Astrocyte of the cerebellum (primary cell): ENCODE results near the gene HOXA7.

Experiments used
- DNase-seq: peaks from one replicate; pipeline ENCODE4 v3.0.0-alpha.2; 2011; ENCODE audit warnings: low read depth
- H3K4me3 ChIP-seq: 2 replicates; pipeline ENCODE4 v1.5.1; 2011; ENCODE audit warnings: mild to moderate bottlenecking, low read depth, low read length, moderate library complexity
- in situ Hi-C: cut with HindIII; loops from 2 replicates; pipeline ENCODE4 v1.10.0; 2017; ENCODE audit warnings: low sequenced_read_pairs
- TF ChIP-seq, protein P1 (sequence below): IDR thresholded peaks from 2 replicates; pipeline ENCODE4 v1.5.1; 2012; ENCODE audit warnings: low read length, low read depth, moderate library complexity, mild to moderate bottlenecking; ENCODE audit errors: missing control alignments

The HOXA7 gene

DNA sequence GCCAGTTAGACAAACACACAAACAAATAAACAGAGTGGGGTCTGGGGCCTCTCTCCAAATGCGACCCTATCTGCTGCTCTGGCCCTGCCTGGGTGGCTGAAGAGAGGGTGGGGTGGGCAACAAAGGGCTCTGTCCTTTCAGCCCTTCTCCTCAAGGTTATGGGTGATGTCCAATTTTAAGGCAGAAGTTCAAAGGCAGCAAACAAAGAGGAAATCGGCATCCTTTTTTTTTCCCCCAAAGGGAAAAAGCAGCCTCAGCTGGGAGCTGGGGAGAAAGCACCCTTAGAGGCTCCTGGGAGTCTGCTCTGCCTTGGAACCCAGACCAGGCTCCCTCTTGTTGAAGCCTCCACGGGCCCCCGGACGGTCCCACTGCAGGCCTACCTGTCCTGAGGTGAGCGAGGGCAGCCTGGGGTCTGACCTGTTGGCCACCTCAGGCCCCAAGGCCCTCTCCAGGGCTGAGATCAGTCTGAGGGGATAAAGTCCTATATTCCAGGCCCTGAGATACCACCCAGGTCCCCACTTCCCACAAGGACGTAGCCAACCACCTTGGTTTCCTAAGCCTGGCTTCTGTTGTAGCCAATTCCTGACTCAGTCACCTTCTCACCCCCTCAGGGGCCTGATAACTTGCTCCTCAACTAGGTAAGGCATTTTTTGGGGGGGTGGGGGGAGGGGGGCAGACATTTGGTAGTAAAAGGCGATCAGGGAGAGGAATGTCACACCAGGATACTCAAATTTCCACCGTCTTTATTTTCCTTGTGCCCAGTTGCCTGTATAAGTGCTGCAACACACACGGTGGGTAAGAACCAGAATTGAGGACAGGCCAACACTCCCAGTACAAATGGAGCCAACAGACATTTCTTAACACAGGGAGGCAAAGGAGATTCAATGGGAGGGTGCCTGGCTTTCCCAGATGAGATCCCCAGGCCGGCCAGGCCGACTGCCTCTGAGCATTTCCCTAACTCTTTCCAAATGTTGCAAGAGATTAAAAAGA, 24.3 kb upstream of the HOXA7 start:
- TF ChIP-seq, protein P1, sequence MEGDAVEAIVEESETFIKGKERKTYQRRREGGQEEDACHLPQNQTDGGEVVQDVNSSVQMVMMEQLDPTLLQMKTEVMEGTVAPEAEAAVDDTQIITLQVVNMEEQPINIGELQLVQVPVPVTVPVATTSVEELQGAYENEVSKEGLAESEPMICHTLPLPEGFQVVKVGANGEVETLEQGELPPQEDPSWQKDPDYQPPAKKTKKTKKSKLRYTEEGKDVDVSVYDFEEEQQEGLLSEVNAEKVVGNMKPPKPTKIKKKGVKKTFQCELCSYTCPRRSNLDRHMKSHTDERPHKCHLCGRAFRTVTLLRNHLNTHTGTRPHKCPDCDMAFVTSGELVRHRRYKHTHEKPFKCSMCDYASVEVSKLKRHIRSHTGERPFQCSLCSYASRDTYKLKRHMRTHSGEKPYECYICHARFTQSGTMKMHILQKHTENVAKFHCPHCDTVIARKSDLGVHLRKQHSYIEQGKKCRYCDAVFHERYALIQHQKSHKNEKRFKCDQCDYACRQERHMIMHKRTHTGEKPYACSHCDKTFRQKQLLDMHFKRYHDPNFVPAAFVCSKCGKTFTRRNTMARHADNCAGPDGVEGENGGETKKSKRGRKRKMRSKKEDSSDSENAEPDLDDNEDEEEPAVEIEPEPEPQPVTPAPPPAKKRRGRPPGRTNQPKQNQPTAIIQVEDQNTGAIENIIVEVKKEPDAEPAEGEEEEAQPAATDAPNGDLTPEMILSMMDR = no peak
- in situ Hi-C loops = no loop called here
- DNase-seq = no peak
- no peak overlapping the region for H3K4me3 ChIP-seq

DNA sequence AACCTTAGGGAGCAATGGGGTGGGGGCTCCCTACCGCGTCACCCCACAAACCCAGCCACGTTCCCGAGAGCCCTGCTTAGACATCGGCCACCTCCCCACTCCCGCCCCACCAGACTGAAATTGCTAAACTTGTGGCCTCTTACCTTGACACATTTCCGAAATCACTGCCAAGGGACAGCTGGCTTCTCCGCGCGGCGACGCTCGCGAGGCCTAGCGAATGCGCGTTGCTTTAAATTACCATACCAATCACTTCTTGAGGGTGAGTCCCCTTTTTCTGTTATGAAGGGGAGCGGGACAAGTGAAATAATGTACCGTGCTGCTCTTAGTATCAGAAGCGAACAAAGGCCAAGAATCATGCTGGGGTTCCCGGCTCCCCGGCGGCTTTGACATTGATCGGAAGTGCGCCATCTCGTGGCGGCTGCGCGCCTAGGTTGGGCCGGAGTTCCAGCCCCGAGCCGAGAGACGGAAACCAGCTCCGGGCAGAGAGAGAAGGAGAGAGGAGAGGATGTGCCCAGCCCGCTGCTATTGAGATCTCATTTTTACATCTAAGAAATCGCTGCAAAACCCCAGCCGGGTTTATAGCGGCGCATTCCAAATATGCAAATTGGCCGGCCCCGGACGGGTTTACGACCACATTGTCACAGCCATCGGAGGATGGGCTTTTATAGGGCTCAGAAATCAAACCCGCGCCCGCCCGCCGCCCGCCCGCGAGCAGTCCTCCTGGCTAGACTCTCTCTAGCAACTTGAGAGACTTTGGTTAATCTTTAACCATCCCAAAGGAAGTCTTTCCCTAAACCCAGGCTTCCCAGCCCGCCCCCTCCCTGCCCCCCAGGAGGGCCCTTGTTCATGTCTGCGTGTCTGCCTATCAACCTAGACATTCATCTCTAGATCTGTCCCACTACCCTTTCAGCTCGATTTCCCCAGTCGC, 23.3 kb upstream of the HOXA7 start:
- TF ChIP-seq, protein P1 = peak; percentile 69
- no peak overlapping the region for H3K4me3 ChIP-seq
- in situ Hi-C loops = no loop called here
- no peak for DNase-seq

DNA sequence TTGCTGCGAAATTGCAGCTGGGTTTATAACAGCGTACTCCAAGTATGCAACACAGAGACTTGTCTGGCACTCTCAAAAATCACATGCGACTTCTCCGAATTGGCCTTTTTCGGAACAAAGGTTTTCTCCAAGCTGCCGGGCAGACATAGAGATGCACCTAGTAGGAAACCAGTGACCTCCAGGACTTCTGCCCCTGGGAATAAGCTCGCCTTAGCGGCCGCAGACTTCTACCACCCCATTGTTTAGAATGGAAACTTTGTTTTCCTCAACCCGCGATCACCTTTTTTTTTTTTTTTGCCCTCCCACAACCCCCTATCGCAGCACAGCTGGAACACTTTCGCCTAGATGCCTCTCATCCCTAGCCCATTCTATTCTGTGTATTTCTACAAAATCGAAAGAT, 22.6 kb upstream of the HOXA7 start:
- TF ChIP-seq, protein P1 = no peak
- no peak overlapping the region for H3K4me3 ChIP-seq
- in situ Hi-C loops = no loop called here
- no peak for DNase-seq

DNA sequence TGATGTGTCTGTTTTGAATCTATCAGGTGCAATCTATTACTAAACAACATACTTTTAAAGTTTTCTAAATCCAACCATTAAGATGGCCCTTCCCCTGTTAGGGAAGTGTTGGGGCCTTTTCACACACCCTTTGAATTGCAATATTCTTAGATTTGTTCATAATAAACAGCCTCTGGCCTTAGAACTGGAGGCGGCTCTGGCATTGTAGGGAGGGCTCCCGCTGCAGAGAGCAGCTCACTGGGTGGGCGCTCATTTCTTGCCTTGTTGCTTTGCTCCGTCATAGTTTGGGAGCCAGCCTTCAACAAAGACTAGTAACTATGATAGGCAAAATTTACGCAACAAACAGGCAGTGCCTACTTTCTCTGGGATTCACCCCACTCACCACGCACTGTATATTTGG, 21.9 kb upstream of the HOXA7 start:
- DNase-seq = no peak
- H3K4me3 ChIP-seq = no peak overlapping the region
- TF ChIP-seq, protein P1 = no peak
- in situ Hi-C loops = no loop called here

DNA sequence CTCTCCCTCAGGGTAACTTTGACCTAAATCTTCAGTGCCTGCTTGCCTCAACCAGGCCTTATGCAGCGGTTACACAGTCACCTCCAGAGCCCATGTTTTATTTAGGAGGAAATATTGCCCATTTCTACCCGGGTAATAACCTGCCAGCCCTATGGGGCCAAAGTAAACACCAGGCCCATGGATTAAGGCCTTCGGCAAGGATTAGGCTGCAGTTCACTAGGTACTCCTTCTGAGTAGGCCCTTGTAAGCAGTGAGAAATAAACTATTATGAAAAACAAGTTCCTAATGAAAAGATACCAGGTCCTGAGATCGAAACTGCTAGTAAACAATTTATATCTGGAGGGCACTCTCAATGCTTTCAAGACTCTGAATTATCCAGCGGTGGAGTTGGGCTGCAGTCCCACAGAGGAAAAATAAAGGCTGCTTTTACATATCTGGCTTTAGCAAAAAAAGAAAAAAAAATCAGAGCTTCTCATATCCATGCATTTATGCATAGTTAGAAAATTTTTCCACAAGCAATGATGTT, 21.4 kb upstream of the HOXA7 start:
- in situ Hi-C loops = no loop called here
- TF ChIP-seq, protein P1 = no peak
- DNase-seq = no peak
- H3K4me3 ChIP-seq = no peak overlapping the region
